Chondrocyte (in vitro differentiated cells): Measurements from ENCODE around the gene LARGE1. TPM values are rescaled to one million over a fixed set of nuclear protein-coding genes. Genes with fewer than 3 reads are reported as not detected.

Experiments used
- DNase-seq: peaks from one replicate; pipeline ENCODE4 v3.0.0; 2021; ENCODE audit warnings: mixed read lengths, low spot score
- H3K27ac Mint-ChIP-seq: one replicate; pipeline ENCODE4 v1.8.0; 2021; ENCODE audit warnings: mild to moderate bottlenecking, moderate library complexity, mixed read lengths; ENCODE audit not compliant: unreplicated experiment
- H3K27me3 Mint-ChIP-seq: 2 replicates; pipeline ENCODE4 v1.8.0; 2021; ENCODE audit warnings: low read depth, mixed read lengths
- H3K36me3 Mint-ChIP-seq: 2 replicates; pipeline ENCODE4 v1.8.0; 2021; ENCODE audit warnings: low read depth, mixed read lengths
- H3K4me1 Mint-ChIP-seq: 2 replicates; pipeline ENCODE4 v1.8.0; 2021; ENCODE audit warnings: low read depth, mild to moderate bottlenecking, mixed read lengths
- H3K4me3 Mint-ChIP-seq: one replicate; pipeline ENCODE4 v1.8.0; 2021; ENCODE audit warnings: mild to moderate bottlenecking, moderate library complexity, mixed read lengths; ENCODE audit not compliant: unreplicated experiment
- H3K9me3 Mint-ChIP-seq: 2 replicates; pipeline ENCODE4 v1.8.0; 2021; ENCODE audit warnings: low read depth, mixed read lengths
- total RNA-seq: library from RNA; stranded (reverse); gene quantifications from 3 replicates; pipeline ENCODE4 v1.2.1, GENCODE V29; 2021
- TF ChIP-seq, protein P1 (sequence below): fragments of 200-600 bp; sonication (generic); IDR thresholded peaks from 2 replicates; pipeline ENCODE4 v1.5.0; 2021; ENCODE audit warnings: antibody characterized with exemption, mild to moderate bottlenecking, moderate library complexity

Gene LARGE1
- total RNA-seq, 1 donor from 2014 or later = 21.3 TPM

DNA sequence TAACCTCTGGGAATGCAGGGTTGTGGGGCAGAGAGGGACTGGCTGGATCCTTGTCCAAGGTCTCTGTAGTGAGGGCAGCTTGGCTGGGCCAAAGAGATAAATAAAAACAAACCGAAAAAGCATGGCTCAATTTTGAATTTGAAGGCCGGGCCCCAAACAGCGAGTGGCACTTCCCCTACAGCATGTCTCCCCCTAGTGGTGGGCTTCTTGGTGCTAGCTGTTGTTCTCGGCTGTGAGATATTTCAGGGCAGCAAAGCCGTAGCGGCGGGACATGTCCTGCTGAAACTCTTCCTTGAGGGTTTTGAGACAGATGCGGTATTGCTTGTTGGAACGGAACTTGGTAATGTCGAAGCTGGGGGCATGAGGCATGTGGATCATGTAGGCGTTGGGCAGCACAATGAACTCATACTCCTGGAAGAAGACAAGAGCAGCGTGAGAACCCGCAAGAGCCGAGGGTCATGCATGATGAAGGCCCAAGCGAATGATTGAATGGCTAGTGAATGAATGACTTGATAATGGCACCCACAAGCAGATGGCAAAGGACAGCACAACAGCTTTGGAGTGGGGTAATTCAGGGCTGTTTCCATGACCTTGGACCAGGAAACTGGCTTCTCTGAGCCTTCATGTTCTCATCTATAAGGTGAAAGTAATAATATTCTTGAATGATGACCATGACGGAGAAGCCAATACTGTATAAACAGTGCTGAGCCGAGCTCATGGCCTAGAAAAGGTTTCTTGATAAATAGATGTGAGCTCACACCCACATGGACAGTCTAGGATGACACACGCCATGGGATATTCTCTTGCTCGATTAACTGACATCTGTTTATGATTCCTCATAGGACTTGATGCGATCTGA is 645.8 kb downstream of the LARGE1 start:
- H3K4me3 Mint-ChIP-seq = no peak overlapping the region
- H3K27ac Mint-ChIP-seq = no peak overlapping the region

DNA sequence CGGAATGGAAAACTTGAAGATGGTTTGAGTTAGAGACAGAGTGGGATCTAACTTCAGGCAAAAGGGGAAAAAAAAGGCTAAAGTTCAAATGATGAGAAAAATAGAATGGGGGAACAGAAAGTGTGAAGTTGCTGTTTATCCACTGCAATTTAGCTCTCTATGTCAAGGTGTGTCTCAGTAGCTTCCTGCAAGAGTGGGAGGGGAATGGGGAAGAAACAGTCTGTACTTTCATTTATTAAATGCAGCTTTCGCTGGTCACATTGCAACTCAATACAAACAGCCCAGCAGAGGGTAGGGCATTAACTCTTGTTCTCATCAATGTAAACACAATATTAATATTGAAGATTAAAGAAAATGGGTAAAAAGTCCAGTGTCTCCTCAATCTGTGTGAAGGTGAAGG is 647.4 kb downstream of the LARGE1 start:
- DNase-seq = no peak
- H3K4me1 Mint-ChIP-seq = peaks cover 21% of the 10 kb centered on the region
- H3K36me3 Mint-ChIP-seq = peaks cover 5% of the 10 kb centered on the region
- H3K27ac Mint-ChIP-seq = no peak overlapping the region
- H3K9me3 Mint-ChIP-seq = no peaks in the 10 kb centered on the region
- H3K4me3 Mint-ChIP-seq = no peak overlapping the region
- no peaks in the 10 kb centered on the region for H3K27me3 Mint-ChIP-seq
- TF ChIP-seq, protein P1, sequence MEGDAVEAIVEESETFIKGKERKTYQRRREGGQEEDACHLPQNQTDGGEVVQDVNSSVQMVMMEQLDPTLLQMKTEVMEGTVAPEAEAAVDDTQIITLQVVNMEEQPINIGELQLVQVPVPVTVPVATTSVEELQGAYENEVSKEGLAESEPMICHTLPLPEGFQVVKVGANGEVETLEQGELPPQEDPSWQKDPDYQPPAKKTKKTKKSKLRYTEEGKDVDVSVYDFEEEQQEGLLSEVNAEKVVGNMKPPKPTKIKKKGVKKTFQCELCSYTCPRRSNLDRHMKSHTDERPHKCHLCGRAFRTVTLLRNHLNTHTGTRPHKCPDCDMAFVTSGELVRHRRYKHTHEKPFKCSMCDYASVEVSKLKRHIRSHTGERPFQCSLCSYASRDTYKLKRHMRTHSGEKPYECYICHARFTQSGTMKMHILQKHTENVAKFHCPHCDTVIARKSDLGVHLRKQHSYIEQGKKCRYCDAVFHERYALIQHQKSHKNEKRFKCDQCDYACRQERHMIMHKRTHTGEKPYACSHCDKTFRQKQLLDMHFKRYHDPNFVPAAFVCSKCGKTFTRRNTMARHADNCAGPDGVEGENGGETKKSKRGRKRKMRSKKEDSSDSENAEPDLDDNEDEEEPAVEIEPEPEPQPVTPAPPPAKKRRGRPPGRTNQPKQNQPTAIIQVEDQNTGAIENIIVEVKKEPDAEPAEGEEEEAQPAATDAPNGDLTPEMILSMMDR = no peak

More for the DNA sequence above, 645.8 kb downstream of the LARGE1 start:
- H3K4me1 Mint-ChIP-seq = peaks cover 21% of the 10 kb centered on the region
- peaks cover 9% of the 10 kb centered on the region for H3K36me3 Mint-ChIP-seq
- H3K9me3 Mint-ChIP-seq = no peaks in the 10 kb centered on the region
- no peaks in the 10 kb centered on the region for H3K27me3 Mint-ChIP-seq
- DNase-seq = no peak
- TF ChIP-seq, protein P1 = peak; percentile 60

DNA sequence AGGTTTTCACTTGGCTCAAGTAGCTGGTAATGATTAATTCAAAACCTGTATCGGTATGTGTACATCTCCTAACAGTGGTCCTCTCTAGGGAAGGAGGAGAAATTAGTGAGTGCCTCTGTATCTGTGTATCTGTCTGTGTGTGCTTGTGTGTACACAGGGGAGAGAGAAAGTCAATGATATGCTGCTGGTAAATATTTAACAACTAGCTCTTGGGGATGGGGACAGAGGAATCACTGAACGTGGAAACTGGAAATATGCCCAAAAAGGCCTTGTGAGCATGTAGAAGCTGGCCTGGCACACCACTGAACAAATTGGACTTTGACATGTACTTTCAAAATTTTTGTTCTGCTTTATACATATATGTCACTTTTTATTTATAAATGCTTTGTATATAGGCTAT is 648.1 kb downstream of the LARGE1 start:
- DNase-seq = no peak
- no peaks in the 10 kb centered on the region for H3K9me3 Mint-ChIP-seq
- no peak overlapping the region for H3K4me3 Mint-ChIP-seq
- H3K27ac Mint-ChIP-seq = no peak overlapping the region
- peaks cover 5% of the 10 kb centered on the region for H3K36me3 Mint-ChIP-seq
- H3K4me1 Mint-ChIP-seq = peaks cover 21% of the 10 kb centered on the region
- H3K27me3 Mint-ChIP-seq = no peaks in the 10 kb centered on the region
- TF ChIP-seq, protein P1 = no peak

DNA sequence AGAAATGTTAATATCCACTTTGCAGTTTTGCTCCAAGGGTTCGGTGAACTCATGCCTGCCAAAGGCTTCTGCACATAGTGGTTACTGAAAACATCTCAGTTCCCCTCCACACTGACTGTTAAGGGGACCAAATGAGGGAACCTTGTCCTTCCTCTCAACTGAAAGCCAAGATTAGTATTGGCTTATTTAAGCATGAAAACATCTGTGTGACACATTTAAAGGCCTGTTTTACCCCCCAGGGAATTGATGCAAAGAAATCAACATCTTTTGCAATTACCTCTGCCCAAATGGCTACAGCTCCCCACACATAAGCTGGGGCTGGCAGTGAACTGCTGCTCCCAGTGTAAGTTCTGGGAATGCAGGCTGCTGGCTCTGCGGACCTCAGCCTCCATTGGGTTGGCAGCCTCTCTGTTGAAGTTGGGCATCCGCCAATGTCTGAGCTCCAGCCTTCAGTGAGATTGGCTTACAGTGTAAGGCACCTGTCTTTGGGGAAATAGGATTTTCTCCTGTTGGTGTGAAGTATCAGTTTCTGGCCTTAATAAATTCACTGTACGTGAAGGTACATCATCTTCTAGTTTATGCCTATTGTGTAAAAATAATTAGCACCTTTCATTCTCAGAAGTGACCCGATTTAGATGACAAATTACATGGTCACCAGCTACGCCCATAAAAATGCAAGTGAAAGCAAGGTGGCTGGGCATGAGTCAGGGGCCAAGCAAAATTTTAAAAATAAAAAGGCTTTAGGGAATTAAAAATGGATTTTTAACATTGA is 648.7 kb downstream of the LARGE1 start:
- no peaks in the 10 kb centered on the region for H3K9me3 Mint-ChIP-seq
- no peak overlapping the region for H3K4me3 Mint-ChIP-seq
- H3K36me3 Mint-ChIP-seq = peaks cover 4% of the 10 kb centered on the region
- H3K27me3 Mint-ChIP-seq = no peaks in the 10 kb centered on the region
- no peak for DNase-seq
- H3K27ac Mint-ChIP-seq = peak overlapping the region; percentile 15
- TF ChIP-seq, protein P1 = peak; percentile 15
- peaks cover 21% of the 10 kb centered on the region for H3K4me1 Mint-ChIP-seq

DNA sequence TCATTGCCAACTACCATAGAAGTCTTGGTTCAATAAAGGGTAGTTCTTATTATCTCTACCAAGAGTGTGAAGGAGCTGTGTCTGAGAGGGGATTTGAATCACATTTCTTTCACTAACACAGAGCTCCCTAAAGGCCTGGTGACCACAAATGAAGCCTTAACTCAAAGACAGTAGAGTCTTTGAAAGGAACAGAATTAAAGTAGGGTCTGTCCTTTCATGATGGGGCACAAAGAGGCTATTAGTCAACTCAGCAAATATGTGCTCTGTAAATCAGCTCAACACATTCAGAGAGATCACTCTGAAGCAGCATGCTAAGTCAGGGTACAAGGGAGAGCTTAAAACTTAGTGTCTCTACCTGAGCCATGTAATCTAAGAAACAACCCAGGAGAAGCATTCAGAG is 649.7 kb downstream of the LARGE1 start:
- H3K36me3 Mint-ChIP-seq = peaks cover 4% of the 10 kb centered on the region
- H3K27me3 Mint-ChIP-seq = no peaks in the 10 kb centered on the region
- no peak overlapping the region for H3K4me3 Mint-ChIP-seq
- no peak overlapping the region for H3K27ac Mint-ChIP-seq
- DNase-seq = no peak
- H3K9me3 Mint-ChIP-seq = no peaks in the 10 kb centered on the region
- H3K4me1 Mint-ChIP-seq = peaks cover 16% of the 10 kb centered on the region
- TF ChIP-seq, protein P1 = no peak
